Ovary (tissue), 9 donors: Measurements from ENCODE around the gene ELAVL2. TPM values are rescaled to one million over a fixed set of nuclear protein-coding genes. Genes with fewer than 3 reads are reported as not detected.

ENCODE experiments used
- DNase-seq, 5 donors: peaks; one replicate each; pipeline ENCODE4 v3.0.0-alpha.2; 2019 to 2020
- H3K27ac ChIP-seq, 2 donors: fragments of 200-600 bp; one replicate each; pipeline versions ENCODE4 v1.5.1 to v1.8.0; 2019 to 2022
- H3K27me3 ChIP-seq: fragments of 200-600 bp; one replicate; pipeline ENCODE4 v1.8.0; 2022
- H3K36me3 ChIP-seq: fragments of 200-600 bp; sonication (generic); one replicate; pipeline ENCODE4 v1.5.1; 2019
- H3K4me1 ChIP-seq: one replicate; pipeline ENCODE4 v1.8.1; 2013; ENCODE audit warnings: mild to moderate bottlenecking, moderate library complexity; ENCODE audit not compliant: insufficient read depth
- H3K4me3 ChIP-seq: fragments of 200-600 bp; sonication (generic); one replicate; pipeline ENCODE4 v1.5.1; 2017
- H3K9me3 ChIP-seq, 2 donors: fragments of 200-600 bp in 1 of 2; sonication (generic) in 1 of 2; one replicate each; pipeline versions ENCODE4 v1.5.1 to v1.8.1; 2013 to 2019; ENCODE audit warnings: mild to moderate bottlenecking in 1 of 2, moderate library complexity in 1 of 2
- EP300 ChIP-seq: sonication (generic); formaldehyde crosslinking; IDR thresholded peaks from one replicate; pipeline ENCODE4 v1.6.1; 2017; ENCODE audit warnings: antibody characterized with exemption
- POLR2A ChIP-seq: fragments of 450-650 bp; IDR thresholded peaks from one replicate; pipeline ENCODE4 v1.6.1; 2017; ENCODE audit warnings: antibody characterized with exemption, mild to moderate bottlenecking, moderate library complexity
- WGBS, 3 donors: extraction: QIAGEN DNeasy Blood & Tissue Kit in 1 of 3; methylation state at CpG; one replicate each; pipeline versions ENCODE4 v1.1.5 to v1.1.7; 2013 to 2017; 5-methylcytosine and 5-hydroxymethylcytosine counted together
- intact Hi-C, 4 donors: fragments of 100-400 bp; cut with DNase I; formaldehyde crosslinking; loops; one replicate each; pipeline versions ENCODE4 v1.11.0 to v1.15.1; 2022 to 2023
- polyA plus RNA-seq, 2 donors: library from polyadenylated mRNA; stranded (reverse); fragments of 200-250 nt in 1 of 2; fragments of 350-450 nt in 1 of 2; fragmentation: Illumina TruSeq in 1 of 2; extraction: RNeasy Lipid Tissue Mini Kit (QIAGEN cat#74804) in 1 of 2; gene quantifications; one replicate each; pipeline ENCODE4 v1.2.3, GENCODE V29; 2013 to 2014
- total RNA-seq, 7 donors: library from RNA; depleted of rRNA in 2 of 7; stranded (reverse); fragments of >200 nt in 2 of 7; fragmentation: NEBNext Ultra II Directional in 3 of 7; extraction: Animal tissue kit (Norgen Biotek cat#: 25700) in 3 of 7; gene quantifications; one replicate each; pipeline versions ENCODE4 v1.1.0 to v1.2.4, GENCODE V29; 2016 to 2023
- TF ChIP-seq, protein P1 (sequence below), 3 donors: fragments of 450-650 bp in 2 of 3; fragments of 200-600 bp in 1 of 3; IDR thresholded peaks; one replicate each; pipeline versions ENCODE4 v1.5.1 to v1.8.0; 2016 to 2022; ENCODE audit warnings: antibody characterized with exemption in 3 of 3, mild to moderate bottlenecking in 1 of 3
- donor health status: DM: no; HTN: no; CAD: no; lungs with moderate emphysema.
- donor health status: DM: no; HTN: no; CAD: no.
- donor health status: Bipolar disorder and iron deficiency.
- donor health status: DM: yes; HTN: yes; CAD: no.
- donor health status: DM: no; HTN: no; CAD: no.
- donor health status: DM: yes; HTN: yes; CAD: no.

Gene ELAVL2
- total and polyA plus RNA-seq, 9 donors, result 0.36 to 1.7 (median 0.97) TPM

DNA sequence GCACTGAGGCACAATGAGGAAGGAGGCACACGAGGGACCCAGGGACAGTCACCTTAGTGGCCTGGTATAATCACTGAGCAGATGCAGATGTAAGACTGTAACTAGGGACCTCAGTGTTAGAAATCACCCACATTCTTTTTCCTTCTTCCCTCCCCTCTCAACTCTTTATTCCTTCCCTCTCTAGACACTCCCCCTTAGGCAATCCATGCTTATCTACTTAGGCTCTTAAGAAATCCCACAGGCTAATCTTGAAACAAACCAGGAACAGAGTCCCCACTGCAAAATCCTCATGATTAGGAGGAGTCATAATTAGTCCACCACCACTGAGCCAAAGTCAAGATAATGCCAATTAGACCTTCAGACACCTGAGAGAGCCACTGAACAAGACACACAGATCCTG lies 84.7 kb downstream of the ELAVL2 start:
- TF ChIP-seq EP300 (no peak), POLR2A (no peak)
- TF ChIP-seq, protein P1, sequence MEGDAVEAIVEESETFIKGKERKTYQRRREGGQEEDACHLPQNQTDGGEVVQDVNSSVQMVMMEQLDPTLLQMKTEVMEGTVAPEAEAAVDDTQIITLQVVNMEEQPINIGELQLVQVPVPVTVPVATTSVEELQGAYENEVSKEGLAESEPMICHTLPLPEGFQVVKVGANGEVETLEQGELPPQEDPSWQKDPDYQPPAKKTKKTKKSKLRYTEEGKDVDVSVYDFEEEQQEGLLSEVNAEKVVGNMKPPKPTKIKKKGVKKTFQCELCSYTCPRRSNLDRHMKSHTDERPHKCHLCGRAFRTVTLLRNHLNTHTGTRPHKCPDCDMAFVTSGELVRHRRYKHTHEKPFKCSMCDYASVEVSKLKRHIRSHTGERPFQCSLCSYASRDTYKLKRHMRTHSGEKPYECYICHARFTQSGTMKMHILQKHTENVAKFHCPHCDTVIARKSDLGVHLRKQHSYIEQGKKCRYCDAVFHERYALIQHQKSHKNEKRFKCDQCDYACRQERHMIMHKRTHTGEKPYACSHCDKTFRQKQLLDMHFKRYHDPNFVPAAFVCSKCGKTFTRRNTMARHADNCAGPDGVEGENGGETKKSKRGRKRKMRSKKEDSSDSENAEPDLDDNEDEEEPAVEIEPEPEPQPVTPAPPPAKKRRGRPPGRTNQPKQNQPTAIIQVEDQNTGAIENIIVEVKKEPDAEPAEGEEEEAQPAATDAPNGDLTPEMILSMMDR (IDR thresholded peaks at IDR 0.05), result no peak
- Histone ChIP-seq H3K4me3 (no peak overlapping the region), H3K27ac (no peak overlapping the region), H3K4me1 (no peaks in the 10 kb centered on the region), H3K36me3 (no peaks in the 10 kb centered on the region), H3K27me3 (no peaks in the 10 kb centered on the region), H3K9me3 (no peaks in the 10 kb centered on the region)
- WGBS, 3 donors, result 21 to 32% (median 22%) methylated on average over 1 of the region's 1 CpG
- intact Hi-C loops, result no loop called here
- no peak for DNase-seq

DNA sequence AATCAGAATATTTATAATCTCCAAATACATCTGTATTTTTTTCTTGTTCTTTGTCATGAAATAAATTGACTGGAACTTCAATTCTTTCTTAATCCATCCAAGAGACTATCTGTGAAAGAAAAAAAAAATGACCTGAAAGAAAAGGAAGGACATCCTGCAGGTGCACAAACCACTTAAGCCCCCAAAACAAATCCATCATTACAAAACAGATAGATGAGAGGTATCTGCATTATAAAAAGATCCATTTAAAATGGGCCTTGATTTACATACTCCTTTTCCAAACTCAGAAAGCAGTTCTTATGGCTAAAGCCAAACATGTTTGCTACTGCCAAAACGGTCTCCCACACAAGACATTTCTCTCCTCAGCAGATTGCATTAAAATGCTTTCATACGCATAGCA lies 85.5 kb downstream of the ELAVL2 start:
- Histone ChIP-seq H3K27me3 (no peaks in the 10 kb centered on the region), H3K27ac (no peak overlapping the region), H3K36me3 (no peaks in the 10 kb centered on the region), H3K4me3 (no peak overlapping the region), H3K9me3 (no peaks in the 10 kb centered on the region), H3K4me1 (no peaks in the 10 kb centered on the region)
- intact Hi-C loops, result no loop called here
- WGBS, 3 donors, result 53 to 60% (median 54%) methylated on average over 2 of the region's 2 CpGs
- DNase-seq, result no peak
- TF ChIP-seq, protein P1 (IDR thresholded peaks at IDR 0.05), result no peak
- TF ChIP-seq POLR2A (no peak), EP300 (no peak)

DNA sequence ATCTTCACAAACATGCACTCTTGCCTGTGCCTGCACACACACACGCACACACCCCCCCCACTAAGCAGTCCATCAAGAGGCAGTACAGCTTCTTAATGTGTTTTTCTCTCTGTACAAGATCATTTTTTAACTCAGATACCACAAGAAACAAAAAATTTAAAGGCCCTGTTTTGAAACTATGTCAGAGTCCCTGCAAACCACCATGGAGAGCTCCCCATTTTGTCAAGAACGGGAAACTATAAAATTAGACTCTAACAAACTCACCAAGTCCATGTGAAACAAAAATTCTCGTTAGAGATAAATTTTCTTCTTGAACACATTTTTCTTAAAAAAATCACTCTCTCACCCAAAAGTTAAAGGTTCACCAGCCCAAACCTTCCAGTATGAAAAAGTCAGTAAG lies 86.3 kb downstream of the ELAVL2 start:
- H3K27me3 ChIP-seq, result no peaks in the 10 kb centered on the region
- no peak for DNase-seq
- WGBS, 3 donors, result 63 to 74% (median 74%) methylated on average over 3 of the region's 3 CpGs
- no peaks in the 10 kb centered on the region for H3K9me3 ChIP-seq
- no peak overlapping the region for H3K27ac ChIP-seq
- TF ChIP-seq POLR2A, result no peak
- intact Hi-C loops, result no loop called here
- H3K4me3 ChIP-seq, result no peak overlapping the region
- no peaks in the 10 kb centered on the region for H3K36me3 ChIP-seq
- H3K4me1 ChIP-seq, result no peaks in the 10 kb centered on the region

DNA sequence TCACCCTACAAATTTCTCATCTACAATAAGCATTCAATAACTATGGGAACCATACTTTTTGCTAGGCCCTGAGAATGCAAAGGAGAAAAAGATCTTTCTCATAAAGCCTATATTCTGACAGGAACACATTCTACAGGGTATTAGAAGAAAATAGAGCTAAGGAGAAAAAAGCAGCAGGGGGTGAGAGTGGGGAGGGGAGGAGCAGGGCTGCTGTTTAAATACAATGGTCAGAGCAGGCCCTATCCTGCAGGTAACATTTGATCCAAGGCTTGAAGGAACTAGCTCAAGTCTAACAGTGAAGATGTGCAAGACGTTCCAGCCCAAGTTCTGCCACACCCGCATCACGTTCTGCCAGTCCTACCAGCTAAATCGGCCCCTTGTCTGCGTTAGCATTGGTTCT lies 89.7 kb downstream of the ELAVL2 start:
- Histone ChIP-seq H3K27me3 (no peaks in the 10 kb centered on the region), H3K36me3 (no peaks in the 10 kb centered on the region), H3K4me1 (no peaks in the 10 kb centered on the region), H3K9me3 (no peaks in the 10 kb centered on the region), H3K4me3 (no peak overlapping the region), H3K27ac (no peak overlapping the region)
- DNase-seq, result no peak
- intact Hi-C loops, result no loop called here
- TF ChIP-seq EP300 (no peak), POLR2A (no peak)
- TF ChIP-seq, protein P1 (IDR thresholded peaks at IDR 0.05), result no peak
- WGBS, 3 donors, result 90 to 94% (median 93%) methylated on average over 5 of the region's 5 CpGs

DNA sequence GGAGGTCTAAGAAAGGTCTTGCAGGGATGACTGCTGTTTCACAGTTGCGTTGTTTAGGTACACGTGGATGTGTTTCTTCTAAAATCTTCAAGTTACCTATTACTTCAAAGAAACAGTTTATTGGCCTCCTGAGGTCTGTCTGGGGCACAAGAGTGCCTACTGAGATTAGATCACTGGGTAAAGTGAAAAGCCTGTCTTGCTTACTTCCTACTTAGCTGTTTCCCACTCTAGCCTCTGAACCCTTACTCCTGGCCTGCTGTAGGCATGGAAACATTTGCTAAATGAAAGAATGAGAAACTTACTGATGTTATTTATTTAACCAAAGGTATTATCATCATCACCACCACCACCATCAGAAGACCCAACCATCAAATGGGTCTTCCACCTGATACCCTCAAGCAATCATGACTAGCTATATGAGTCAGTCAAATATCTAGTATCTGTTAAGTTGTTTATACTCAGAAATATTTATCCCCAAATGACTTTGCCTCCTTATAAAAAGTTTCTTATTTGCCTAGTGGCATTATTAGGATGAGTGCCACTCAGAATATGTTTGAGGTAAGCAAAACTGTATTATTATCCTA lies 92.5 kb downstream of the ELAVL2 start:
- WGBS, 3 donors, result 74 to 88% (median 81%) methylated on average over 2 of the region's 2 CpGs
- intact Hi-C loops, result no loop called here
- Histone ChIP-seq H3K27me3 (no peaks in the 10 kb centered on the region), H3K27ac (no peak overlapping the region), H3K4me1 (no peaks in the 10 kb centered on the region), H3K36me3 (no peaks in the 10 kb centered on the region), H3K9me3 (no peaks in the 10 kb centered on the region), H3K4me3 (no peak overlapping the region)
- DNase-seq, result no peak
- TF ChIP-seq POLR2A (no peak), EP300 (no peak)
- TF ChIP-seq, protein P1 (IDR thresholded peaks at IDR 0.05), result no peak
